Prostate gland (tissue), 2 donors: ENCODE measurements around the gene DNM3.

ENCODE experiments used
- CTCF ChIP-seq, 4 experiments: fragments of 200-600 bp in 2 of 4; fragments of 450-650 bp in 2 of 4; sonication (generic) in 2 of 4; IDR thresholded peaks; 1 replicate in 3 of 4; 2 replicates in 1 of 4; pipeline ENCODE4 v1.5.1; 2016 to 2019; ENCODE audit warnings: antibody characterized with exemption in 4 of 4, mild to moderate bottlenecking in 2 of 4, moderate library complexity in 2 of 4
- POLR2A ChIP-seq: fragments of 450-650 bp; IDR thresholded peaks from one replicate; pipeline ENCODE4 v1.6.1; 2016; ENCODE audit warnings: antibody characterized with exemption, mild to moderate bottlenecking
- POLR2AphosphoS5 ChIP-seq: sonication (generic); formaldehyde crosslinking; IDR thresholded peaks from one replicate; pipeline ENCODE4 v1.6.1; 2017; ENCODE audit warnings: antibody characterized with exemption

- TF ChIP-seq CTCF (IDR thresholded peaks at IDR 0.05) (no peak), POLR2A (no peak), POLR2AphosphoS5 (no peak)
Measured at GRCh38 chr1:172043900-172044299, 202.6 kb downstream of the DNM3 start.
